ENCODE data around the gene GRIK4.

DNA sequence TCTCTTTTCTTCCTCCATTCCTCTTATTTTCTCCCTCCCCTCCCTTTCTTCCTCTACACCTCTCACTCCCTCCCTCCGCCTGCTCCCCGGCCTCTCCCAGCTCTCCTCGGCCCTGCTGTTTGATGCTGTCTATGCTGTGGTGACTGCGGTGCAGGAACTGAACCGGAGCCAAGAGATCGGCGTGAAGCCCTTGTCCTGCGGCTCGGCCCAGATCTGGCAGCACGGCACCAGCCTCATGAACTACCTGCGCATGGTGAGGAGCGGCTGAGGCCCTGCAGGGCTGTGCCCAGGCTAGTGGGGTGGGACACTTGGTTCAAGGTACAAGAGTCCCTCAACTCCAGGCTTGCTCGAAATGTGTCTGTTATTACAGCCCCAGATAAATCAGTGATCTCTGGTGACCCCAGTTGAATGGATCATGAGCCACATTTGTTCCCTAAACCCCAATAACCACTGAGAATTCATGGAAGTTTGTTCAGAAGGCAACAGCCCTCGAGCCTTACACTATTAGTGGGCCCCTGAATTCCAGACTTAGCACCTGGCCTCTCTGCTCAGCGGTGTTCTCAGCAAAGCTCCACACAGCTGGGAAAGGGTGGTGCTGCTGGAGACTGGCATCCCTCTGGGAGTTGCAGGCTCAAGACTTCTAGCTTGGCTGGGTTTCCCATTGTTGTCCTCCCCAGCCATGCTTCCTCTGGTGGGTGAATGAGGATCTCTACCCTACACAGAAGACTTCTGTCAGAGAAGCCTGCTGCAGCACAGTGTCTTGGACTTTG lies 362.6 kb downstream of the GRIK4 start:
- TF ChIP-seq EZH2 (IDR thresholded peaks at IDR 0.05; ENCODE audit: insufficient read depth, poor library complexity, severe bottlenecking) (no peak), EZH2phosphoT487 (IDR thresholded peaks at IDR 0.05; ENCODE audit: insufficient read depth, low read depth) (no peak)
